Activated CD8-positive, alpha-beta memory T cell treated with anti-CD3 and anti-CD28 coated beads for 1 hour (primary cell): ENCODE measurements around the gene TIMM22.
"Not testable (repeated sequence)": the region's sequence is repeated elsewhere in the genome, so short reads cannot be mapped to it uniquely, and the experiment has no call there.

ENCODE experiments used
- DNase-seq, 2 donors: peaks; one replicate each; pipeline ENCODE4 v3.0.0-alpha.2; 2020; ENCODE audit warnings: low read depth in 1 of 2; ENCODE audit errors: extremely low read depth in 1 of 2

The TIMM22 gene

DNA sequence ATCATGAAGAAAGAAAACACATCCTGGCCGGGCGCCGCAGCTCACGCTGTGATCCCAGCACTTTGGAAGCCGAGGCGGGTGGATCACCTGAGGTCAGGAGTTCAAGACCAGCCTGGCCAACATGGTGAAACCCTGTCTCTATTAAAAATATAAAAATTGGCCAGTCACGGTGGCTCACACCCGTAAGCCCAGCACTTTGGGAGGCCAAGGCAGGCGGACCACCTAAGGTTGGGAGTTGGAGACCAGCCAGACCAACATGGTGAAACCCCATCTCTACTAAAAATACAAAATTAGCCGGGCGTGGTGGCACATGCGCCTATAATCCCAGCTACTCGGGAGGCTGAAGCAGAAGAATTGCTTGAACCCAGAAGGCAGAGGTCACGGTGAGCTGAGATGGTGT is 25.1 kb upstream of the TIMM22 start:
- not testable (repeated sequence) for DNase-seq

- DNase-seq: no peak
Observed at GRCh38 chr17:973053-973452, 23.9 kb upstream of the TIMM22 start.

DNA sequence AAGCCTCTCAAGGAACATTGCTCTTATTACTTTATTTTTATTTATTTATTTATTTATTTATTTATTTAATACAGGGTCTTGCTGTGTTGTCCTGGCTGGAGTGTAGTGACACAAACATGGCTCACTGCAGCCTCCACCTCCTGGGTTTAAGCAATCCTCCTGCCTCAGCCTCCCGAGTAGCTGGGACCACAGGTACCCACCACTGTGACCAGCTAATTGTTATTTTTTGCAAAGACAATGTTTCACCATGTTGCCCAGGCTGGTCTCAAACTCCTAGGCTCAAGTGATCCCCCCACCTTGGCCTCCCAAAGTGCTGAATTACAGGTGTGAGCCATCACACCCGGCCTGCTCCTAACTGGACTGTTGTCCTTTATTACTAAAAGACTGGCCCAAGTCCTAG is 22.2 kb upstream of the TIMM22 start:
- not testable (repeated sequence) for DNase-seq

GRCh38 chr17:975371-975915 is 21.5 kb upstream of the TIMM22 start:
- no peak for DNase-seq

- no peak for DNase-seq
Observed at GRCh38 chr17:976312-976711, 20.6 kb upstream of the TIMM22 start.

DNA sequence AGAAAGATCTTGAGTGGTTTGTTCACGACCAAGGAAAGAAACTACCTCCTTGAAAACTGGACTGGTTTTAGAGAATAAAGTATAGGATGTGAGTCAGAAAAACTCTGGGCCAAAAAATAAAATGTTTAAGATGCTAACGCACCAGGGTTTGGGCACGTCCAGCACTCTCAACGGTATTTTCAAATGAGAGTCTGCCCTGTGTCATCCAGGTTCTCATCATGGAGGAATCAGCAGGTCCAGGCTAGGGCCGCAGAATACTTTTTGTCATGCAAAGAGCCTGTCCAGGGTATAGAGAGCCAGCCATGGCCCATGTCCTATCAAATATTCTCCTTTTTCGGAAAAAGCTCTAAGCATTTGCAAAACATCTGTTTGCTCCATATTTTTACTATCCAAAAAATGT is 19.8 kb upstream of the TIMM22 start:
- no peak for DNase-seq

- no peak for DNase-seq
Observed at GRCh38 chr17:978103-979093, 18.5 kb upstream of the TIMM22 start.

DNA sequence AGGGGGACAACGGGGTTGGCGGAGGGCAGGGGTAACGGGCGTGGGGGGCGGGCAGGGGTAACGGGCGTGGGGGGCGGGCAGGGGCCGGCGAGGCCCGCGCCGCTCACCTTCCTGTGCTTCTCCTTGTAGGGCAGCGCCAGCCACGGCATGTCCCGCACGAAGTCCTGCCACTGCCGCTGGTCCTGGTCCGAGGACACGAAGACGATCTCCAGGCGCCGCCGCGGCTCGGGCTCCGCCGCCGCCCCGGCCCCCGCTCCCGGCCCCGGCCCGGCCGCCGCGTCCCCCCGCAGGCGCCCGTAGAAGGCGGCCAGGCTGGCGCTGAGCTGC is 17.8 kb upstream of the TIMM22 start:
- no peak for DNase-seq

GRCh38 chr17:979539-980405 is 17.2 kb upstream of the TIMM22 start, which contains the start of gene NXN:
TSS of gene NXN (minus strand) at chr17:979776.
- peak; percentile 74 to 96 for DNase-seq

GRCh38 chr17:980406-981291 is 16.3 kb upstream of the TIMM22 start:
- DNase-seq: peak; percentile 53 to 54

DNA sequence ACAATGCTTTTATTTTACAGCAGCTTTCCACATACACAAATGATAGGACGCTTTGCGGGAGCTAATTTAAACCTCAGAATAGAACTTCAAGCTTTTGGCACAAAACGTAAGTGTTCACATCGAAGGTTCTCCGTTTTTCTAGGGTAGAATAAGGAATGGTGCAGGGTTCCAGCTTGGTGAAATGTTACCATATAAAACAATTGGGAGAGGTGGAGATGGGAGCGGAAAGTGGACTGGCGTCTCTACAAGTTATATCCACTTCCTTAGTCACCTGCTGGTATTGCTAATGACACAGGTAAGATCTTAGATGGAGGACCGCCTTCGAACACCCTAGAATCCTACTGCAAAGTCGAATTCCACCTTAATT is 15.7 kb upstream of the TIMM22 start:
- no peak for DNase-seq

GRCh38 chr17:983921-984320 is 13.0 kb upstream of the TIMM22 start:
- DNase-seq: no peak

DNA sequence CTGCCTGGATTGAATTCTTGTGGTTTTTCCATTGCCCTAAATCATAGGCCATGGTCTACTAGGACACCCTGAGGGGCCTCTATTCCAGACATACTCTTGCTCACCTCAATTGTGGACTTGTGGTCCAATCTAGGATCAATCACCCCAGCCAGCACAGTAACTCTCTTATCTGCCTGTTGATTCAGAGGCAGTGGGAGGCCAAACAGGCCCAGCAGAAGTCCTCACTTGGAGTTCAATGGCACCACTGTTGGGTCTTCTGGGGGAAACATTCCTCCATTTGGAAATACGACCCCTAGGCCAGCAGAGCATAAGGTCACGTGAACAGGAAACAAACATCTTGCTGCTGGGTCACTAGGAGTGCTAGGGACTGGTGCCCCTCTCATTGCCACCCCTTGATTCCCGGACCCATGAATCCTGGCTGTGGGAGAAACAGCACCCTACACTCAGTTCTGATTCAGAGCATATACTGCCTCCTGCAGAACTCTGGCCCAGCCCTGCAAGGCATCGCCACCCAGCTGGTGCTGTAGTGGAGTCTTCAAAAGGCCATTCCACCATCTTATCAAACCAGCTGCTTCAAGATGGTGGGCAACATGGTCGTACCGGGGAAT is 10.5 kb upstream of the TIMM22 start:
- DNase-seq: no peak

- no peak for DNase-seq
Observed at GRCh38 chr17:987931-988330, 9.0 kb upstream of the TIMM22 start.

DNA sequence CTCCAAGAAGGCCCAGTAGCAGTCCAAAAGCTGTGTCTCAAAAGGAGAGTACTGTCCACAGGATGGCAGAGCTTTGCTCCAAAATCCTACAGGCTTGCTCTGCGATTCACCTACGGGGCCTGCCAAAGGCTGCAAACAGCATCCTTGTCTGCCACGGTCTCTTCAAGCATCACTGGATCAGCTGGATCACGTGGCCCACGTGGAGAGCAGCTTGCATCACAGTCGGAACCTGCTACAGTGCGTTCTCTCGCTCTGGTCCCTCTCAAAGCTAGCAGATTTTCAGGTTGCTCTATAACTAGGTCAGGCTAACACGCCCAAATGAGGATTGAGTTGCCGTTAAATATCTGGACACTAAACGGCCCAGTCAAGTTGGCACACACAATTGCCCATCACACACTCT is 8.4 kb upstream of the TIMM22 start:
- DNase-seq: no peak

GRCh38 chr17:992933-993332 is 4.0 kb upstream of the TIMM22 start:
- DNase-seq: no peak

GRCh38 chr17:995324-995723 is 1.6 kb upstream of the TIMM22 start:
- DNase-seq: not testable (repeated sequence)

- DNase-seq: no peak
Observed at GRCh38 chr17:998111-998510, 1.2 kb downstream of the TIMM22 start.

DNA sequence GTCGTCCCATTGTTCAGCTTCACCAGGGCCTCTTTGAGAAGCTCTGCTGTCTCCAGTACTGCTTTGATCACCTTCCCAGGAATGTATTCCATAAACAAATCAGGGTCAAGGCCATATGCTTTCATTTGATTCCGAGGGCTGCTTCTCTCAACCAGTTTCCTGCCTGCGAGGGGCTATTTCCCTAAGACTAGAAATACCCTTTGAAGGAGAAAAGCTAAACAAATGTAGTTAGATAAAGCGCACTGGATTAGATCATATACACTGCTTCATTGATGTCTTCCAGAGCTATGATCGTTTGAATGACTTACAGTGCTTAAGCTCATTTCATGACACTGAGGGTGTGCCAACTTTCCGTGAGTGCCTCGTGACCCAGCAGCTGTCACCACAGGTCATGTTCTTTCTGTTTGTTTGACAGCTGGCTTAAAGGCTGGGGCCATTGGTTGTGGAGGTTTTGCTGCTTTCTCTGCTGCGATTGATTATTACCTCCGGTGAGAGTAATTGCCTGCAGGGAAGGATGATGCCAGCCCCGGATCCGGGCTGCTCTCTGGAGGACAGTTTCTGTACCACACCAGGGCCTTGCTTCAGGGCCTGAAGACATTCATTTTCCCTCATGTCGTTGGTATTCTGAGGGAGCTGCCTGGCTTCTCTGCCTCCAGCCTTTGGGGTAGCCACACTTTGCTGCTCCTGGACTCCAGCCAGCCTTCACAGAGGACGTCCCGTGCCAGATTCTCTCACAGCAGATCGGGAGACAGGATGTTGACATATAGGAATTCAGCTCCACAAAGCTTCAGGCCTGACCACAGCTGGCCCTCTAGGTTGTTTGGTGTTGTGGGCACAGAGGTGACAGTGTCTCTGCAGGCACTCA is 3.9 kb downstream of the TIMM22 start:
- DNase-seq: no peak
